K562 treated with DMSO at 1 percent for 4 hours (cell line): Measurements from ENCODE around the gene MNT. TPM values are rescaled to one million over a fixed set of nuclear protein-coding genes. Genes with fewer than 3 reads are reported as not detected.

Source experiments
- total RNA-seq: library from RNA; unstranded; fragments of 300-600 nt; gene quantifications from 2 replicates; pipeline ENCODE4 v1.2.3, GENCODE V29; 2022; ENCODE audit not compliant: insufficient read depth

Gene MNT
- 6.3 and 6.8 TPM in 2 replicates for total RNA-seq

GRCh38 chr17:2400877-2401425 is at the start of gene MNT:
Gene MNT (minus strand): TSS chr17:2401060. CDS start chr17:2400712, 348 bp downstream.

GRCh38 chr17:2336852-2337543 is 63.9 kb downstream of the MNT start, which contains the start of gene SGSM2:
Gene SGSM2 (plus strand): TSS chr17:2337501. CDS start chr17:2337689, 188 bp downstream.

GRCh38 chr17:2336215-2336851 is 64.5 kb downstream of the MNT start, which contains the start of gene TSR1:
Gene TSR1 (minus strand): TSS chr17:2336457. CDS start chr17:2336427, 30 bp downstream.

Other genes with a start within 250 kb of the MNT start
- 12.2 and 12.7 TPM in 2 replicates for gene SMG6, start 97.3 kb downstream of the MNT start, total RNA-seq
- 10.0 and 12.7 TPM in 2 replicates for gene SRR, start 97.1 kb downstream of the MNT start, total RNA-seq
- gene TSR1, start 64.6 kb downstream of the MNT start, total RNA-seq = 9.5 and 10.6 TPM in 2 replicates
- 11.8 and 20.3 TPM in 2 replicates for gene SGSM2, start 63.6 kb downstream of the MNT start, total RNA-seq
- 3.4 and 8.1 TPM in 2 replicates for gene METTL16, start 110.8 kb upstream of the MNT start, total RNA-seq
- gene PAFAH1B1, start 192.6 kb upstream of the MNT start, total RNA-seq = 16.5 and 21.3 TPM in 2 replicates